SK-N-SH (cell line): ENCODE measurements around the gene PTPRS. TPM values are rescaled to one million over a fixed set of nuclear protein-coding genes. Genes with fewer than 3 reads are reported as not detected.

Experiments
- CTCF ChIA-PET: fragments of 300-600, 350-600 bp; formaldehyde crosslinking; extraction: SDS; loops from one replicate; lab custom pipeline; 2021; lab: Yijun Ruan, JAX
- POLR2A ChIA-PET: fragments of 350-600 bp; sonication (Branson Sonifier 250); formaldehyde crosslinking; extraction: SDS; loops from one replicate; lab custom pipeline; 2020; ENCODE audit warnings: antibody characterized with exemption, inconsistent platforms; lab: Yijun Ruan, JAX
- DNase-seq: peaks from one replicate; pipeline ENCODE4 v3.0.0; 2012
- H2AFZ ChIP-seq: fragments of 200-600 bp; sonication (generic); 2 replicates; pipeline ENCODE4 v1.8.1; 2016; ENCODE audit warnings: antibody characterized with exemption, mild to moderate bottlenecking, low read depth
- H3F3A ChIP-seq: fragments of 200-600 bp; sonication (generic); replicated peaks from 2 replicates; pipeline ENCODE3; 2016; ENCODE audit warnings: antibody characterized with exemption, mild to moderate bottlenecking; ENCODE audit not compliant: insufficient read depth
- H3K27ac ChIP-seq, 2 experiments: fragments of 200-500 bp in 1 of 2; fragments of 200-600 bp in 1 of 2; sonication (Bioruptor generic) in 1 of 2; sonication (generic), shearing (Covaris generic) in 1 of 2; 2 replicates each; pipeline versions ENCODE4 v1.5.1 to v1.6.1; 2014 to 2016; ENCODE audit warnings: low read depth in 2 of 2, inconsistent platforms in 1 of 2, low read length in 1 of 2, mild to moderate bottlenecking in 1 of 2, mixed read lengths in 1 of 2
- H3K27me3 ChIP-seq: fragments of 200-600 bp; sonication (generic), shearing (Covaris generic); 2 replicates; pipeline ENCODE4 v1.6.1; 2016; ENCODE audit warnings: mixed run types; ENCODE audit not compliant: insufficient read depth
- H3K36me3 ChIP-seq, 2 experiments: fragments of 200-500 bp in 1 of 2; fragments of 200-600 bp in 1 of 2; sonication (Bioruptor generic) in 1 of 2; sonication (generic) in 1 of 2; replicated peaks in 1 of 2; 2 replicates each; pipeline versions ENCODE3 to v1.5.1; 2014 to 2016; ENCODE audit warnings: low read length in 1 of 2, mild to moderate bottlenecking in 1 of 2; ENCODE audit not compliant: insufficient read depth in 2 of 2, control insufficient read depth in 1 of 2
- H3K4me1 ChIP-seq, 2 experiments: fragments of 200-500 bp in 1 of 2; fragments of 200-600 bp in 1 of 2; sonication (Bioruptor generic) in 1 of 2; sonication (generic), shearing (Covaris generic) in 1 of 2; 2 replicates each; pipeline versions ENCODE4 v1.5.1 to v1.6.1; 2014 to 2016; ENCODE audit warnings: low read depth in 1 of 2, low read length in 1 of 2, mixed run types in 1 of 2; ENCODE audit not compliant: insufficient read depth in 2 of 2, control insufficient read depth in 1 of 2
- H3K4me2 ChIP-seq: fragments of 200-600 bp; sonication (generic), shearing (Covaris generic); 2 replicates; pipeline ENCODE4 v1.6.1; 2017; ENCODE audit warnings: mixed run types
- H3K4me3 ChIP-seq, 2 experiments: fragments of 200-500 bp in 1 of 2; fragments of 200-600 bp in 1 of 2; sonication (Bioruptor generic) in 1 of 2; sonication (generic), shearing (Covaris generic) in 1 of 2; 2 replicates each; pipeline versions ENCODE4 v1.5.1 to v1.8.1; 2014 to 2016; ENCODE audit warnings: low read depth in 2 of 2, inconsistent platforms in 1 of 2, low read length in 1 of 2, mild to moderate bottlenecking in 1 of 2, mixed read lengths in 1 of 2, moderate library complexity in 1 of 2
- H3K79me2 ChIP-seq: fragments of 200-600 bp; sonication (generic); 2 replicates; pipeline ENCODE4 v1.8.1; 2017; ENCODE audit warnings: mild to moderate bottlenecking; ENCODE audit not compliant: insufficient read depth
- H3K9ac ChIP-seq: fragments of 200-600 bp; sonication (generic); 2 replicates; pipeline ENCODE4 v1.6.1; 2017; ENCODE audit warnings: mixed run types
- H3K9me2 ChIP-seq: fragments of 200-600 bp; sonication (generic); 2 replicates; pipeline ENCODE4 v1.6.1; 2017; ENCODE audit warnings: mixed run types
- H3K9me3 ChIP-seq: fragments of 200-600 bp; sonication (generic); 2 replicates; pipeline ENCODE4 v1.6.1; 2017; ENCODE audit warnings: mixed run types, mild to moderate bottlenecking, moderate library complexity
- H4K20me1 ChIP-seq: fragments of 200-600 bp; sonication (generic); 2 replicates; pipeline ENCODE4 v1.6.1; 2017; ENCODE audit warnings: mild to moderate bottlenecking, mixed run types; ENCODE audit not compliant: insufficient read depth
- EP300 ChIP-seq, 2 experiments: IDR thresholded peaks; 2 replicates each; pipeline versions ENCODE4 v1.4.0 to v1.6.1; 2012; ENCODE audit warnings: borderline replicate concordance in 1 of 2, low read depth in 1 of 2, low read length in 1 of 2
- EZH2phosphoT487 ChIP-seq: fragments of 200-600 bp; sonication (generic); IDR thresholded peaks from 2 replicates; pipeline ENCODE4 v1.6.1; 2017; ENCODE audit warnings: low read depth, mixed run types, mild to moderate bottlenecking, antibody characterized with exemption, moderate library complexity, borderline replicate concordance
- GATA2 ChIP-seq: sonication (generic); formaldehyde crosslinking; IDR thresholded peaks from 2 replicates; pipeline ENCODE4 v1.5.0; 2020; ENCODE audit warnings: mild to moderate bottlenecking, missing genetic modification reagents
- MEF2A ChIP-seq: IDR thresholded peaks from 2 replicates; pipeline ENCODE4 v1.4.0; 2012; ENCODE audit warnings: low read depth, borderline replicate concordance
- NFIC ChIP-seq: IDR thresholded peaks from 2 replicates; pipeline ENCODE4 v1.4.0; 2012; ENCODE audit warnings: borderline replicate concordance
- NRF1 ChIP-seq: IDR thresholded peaks from 2 replicates; pipeline ENCODE4 v1.6.1; 2012; ENCODE audit warnings: low read depth, mild to moderate bottlenecking, low read length
- POLR2AphosphoS5 ChIP-seq: IDR thresholded peaks from 2 replicates; pipeline ENCODE4 v1.6.1; 2012; ENCODE audit warnings: low read depth, low read length
- RAD21 ChIP-seq: IDR thresholded peaks from 2 replicates; pipeline ENCODE4 v1.6.1; 2012; ENCODE audit warnings: mild to moderate bottlenecking, low read length
- RCOR1 ChIP-seq: fragments of 150-350 bp; IDR thresholded peaks from 2 replicates; pipeline ENCODE4 v1.6.1; 2017; ENCODE audit warnings: antibody characterized with exemption, low read length
- RFX5 ChIP-seq: IDR thresholded peaks from 2 replicates; pipeline ENCODE4 v1.6.1; 2012; ENCODE audit warnings: mild to moderate bottlenecking, improper control_type of control experiment, low read length
- RXRA ChIP-seq: IDR thresholded peaks from 2 replicates; pipeline ENCODE4 v1.4.0; 2012; ENCODE audit warnings: low read depth, mild to moderate bottlenecking, borderline replicate concordance
- SMC3 ChIP-seq: IDR thresholded peaks from 2 replicates; pipeline ENCODE4 v1.6.1; 2012; ENCODE audit warnings: low read depth, low read length, improper control_type of control experiment
- TEAD4 ChIP-seq: IDR thresholded peaks from 2 replicates; pipeline ENCODE4 v1.4.0; 2012; ENCODE audit warnings: mild to moderate bottlenecking, borderline replicate concordance; ENCODE audit not compliant: insufficient read depth
- WGBS: methylation state at CpG from one replicate; pipeline ENCODE4 v1.1.6; 2017; ENCODE audit warnings: low lambda C conversion rate; 5-methylcytosine and 5-hydroxymethylcytosine counted together
- polyA plus RNA-seq, 3 experiments: library from polyadenylated mRNA; depleted of rRNA; stranded (reverse); fragments of >200 nt; gene quantifications; 2 replicates each; pipeline ENCODE4 v1.2.3, GENCODE V29; 2012
- TF ChIP-seq, protein P1 (sequence below): IDR thresholded peaks from 2 replicates; pipeline ENCODE4 v1.4.0; 2012; ENCODE audit warnings: low read depth, borderline replicate concordance
- TF ChIP-seq, protein P2 (sequence below): IDR thresholded peaks from 2 replicates; pipeline ENCODE4 v1.4.0; 2012; ENCODE audit warnings: low read depth, borderline replicate concordance

Gene PTPRS
- polyA plus RNA-seq, 1 of the 3 experiments (the other 2 are of a cell fraction): 91.0 TPM

DNA sequence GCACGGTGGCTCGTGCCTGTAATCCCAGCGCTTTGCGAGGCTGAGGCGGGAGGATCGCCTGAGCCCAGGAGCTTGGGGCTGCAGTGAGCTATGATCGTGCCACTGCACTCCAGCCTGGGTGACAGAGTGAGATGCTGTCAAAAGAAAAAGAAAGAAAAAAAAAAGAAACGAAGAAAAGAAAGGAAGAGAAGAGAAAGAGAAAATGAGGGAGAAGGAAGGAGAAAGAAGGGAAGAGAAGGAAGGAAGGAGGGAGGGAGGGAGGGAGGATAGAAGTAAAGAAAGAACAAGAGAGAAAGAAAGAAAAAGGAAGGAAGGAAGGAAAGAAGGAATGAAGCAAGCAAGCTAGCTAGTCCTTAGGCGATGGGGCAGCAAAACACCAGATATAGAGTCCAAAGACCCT is 14.1 kb downstream of the PTPRS start:
- Histone ChIP-seq H3F3A (peaks cover 4% of the 10 kb centered on the region), H3K4me2 (no peak overlapping the region), H3K79me2 (no peaks in the 10 kb centered on the region), H3K9me2 (no peaks in the 10 kb centered on the region), H3K27ac (no peak overlapping the region), H2AFZ (no peak overlapping the region), H3K27me3 (no peaks in the 10 kb centered on the region), H3K4me3 (no peak overlapping the region), H3K4me1 (no peaks in the 10 kb centered on the region), H3K36me3 (no peaks in the 10 kb centered on the region), H3K9ac (no peak overlapping the region), H4K20me1 (peaks cover 19% of the 10 kb centered on the region), H3K9me3 (no peaks in the 10 kb centered on the region)
- POLR2A ChIA-PET: interaction anchor here (1.1 kb wide), 1 partner anchor 34 kb away, joined by 3 read pairs; no protein-coding TSS in a partner anchor
- CTCF ChIA-PET: interaction anchor here (0.6 to 1.6 kb wide), 2 partner anchors 9 to 364 kb away, joined by 4 to 5 read pairs; no protein-coding TSS in a partner anchor
- 91% methylated on average over 9 of the region's 9 CpGs for WGBS
- DNase-seq: no peak
- TF ChIP-seq GATA2 (CRISPR knock-in tag) (no peak), EZH2phosphoT487 (no peak)

DNA sequence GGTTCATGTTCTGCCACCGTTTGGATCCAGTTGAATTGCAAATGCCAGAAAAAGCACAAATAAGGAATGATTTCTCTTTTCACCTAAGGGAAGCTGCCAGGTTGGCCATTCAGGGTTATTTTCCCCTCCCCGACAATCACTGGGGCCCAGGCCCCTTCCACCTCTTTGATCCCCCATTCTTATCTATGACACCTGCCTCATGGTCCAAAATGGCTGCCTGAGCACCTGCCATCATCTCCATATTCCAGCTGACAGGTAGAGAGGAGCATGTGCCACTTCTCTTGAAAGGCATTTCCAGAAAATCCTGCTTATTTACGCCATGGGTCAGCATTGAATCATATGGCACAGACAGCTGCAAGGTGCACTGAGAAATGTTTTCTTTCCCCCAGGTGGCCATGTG is 15.7 kb downstream of the PTPRS start:
- Histone ChIP-seq H3K27me3 (no peaks in the 10 kb centered on the region), H3K27ac (no peak overlapping the region), H3K79me2 (no peaks in the 10 kb centered on the region), H2AFZ (no peak overlapping the region), H4K20me1 (peaks cover 21% of the 10 kb centered on the region), H3K9me2 (no peaks in the 10 kb centered on the region), H3K9me3 (no peaks in the 10 kb centered on the region), H3K9ac (no peak overlapping the region), H3F3A (peaks cover 4% of the 10 kb centered on the region), H3K4me3 (no peak overlapping the region), H3K4me1 (no peaks in the 10 kb centered on the region; a peak in 1 of 4 replicates), H3K36me3 (no peaks in the 10 kb centered on the region), H3K4me2 (no peak overlapping the region)
- ChIA-PET POLR2A (no interaction called here), CTCF (no interaction called here)
- TF ChIP-seq POLR2AphosphoS5: no peak
- TF ChIP-seq RAD21: no peak
- no peak for TF ChIP-seq NFIC
- no peak for TF ChIP-seq EP300 (IDR thresholded peaks at IDR 0.05; ENCODE audit: borderline replicate concordance in 1 of 2, low read depth in 1 of 2, low read length in 1 of 2)
- no peak for TF ChIP-seq MEF2A
- TF ChIP-seq SMC3: no peak
- TF ChIP-seq RCOR1: no peak
- no peak for DNase-seq
- 94% methylated on average over 2 of the region's 3 CpGs for WGBS

DNA sequence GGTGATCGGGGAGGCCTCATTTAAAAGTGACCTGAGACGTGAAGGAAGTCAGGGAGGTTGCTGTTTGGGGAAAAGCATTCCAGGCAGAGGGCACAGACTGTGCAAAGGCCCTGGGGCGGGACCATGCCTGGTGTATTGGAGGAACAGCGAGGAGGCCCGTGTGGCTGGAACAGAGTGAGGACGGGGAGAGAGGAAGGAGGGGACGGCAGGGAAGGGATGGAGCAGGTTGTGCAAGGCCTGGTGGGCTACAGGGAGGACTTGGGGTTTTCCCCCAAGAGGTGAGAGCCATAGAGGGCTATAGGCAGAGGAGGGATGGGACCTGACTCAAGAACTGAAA is 17.2 kb downstream of the PTPRS start:
- TF ChIP-seq EP300 (IDR thresholded peaks at IDR 0.05; ENCODE audit: borderline replicate concordance in 1 of 2, low read depth in 1 of 2, low read length in 1 of 2) (no peak), MEF2A (no peak), NRF1 (no peak), RXRA (no peak), RFX5 (no peak), TEAD4 (no peak), EZH2phosphoT487 (no peak)
- TF ChIP-seq, protein P1, sequence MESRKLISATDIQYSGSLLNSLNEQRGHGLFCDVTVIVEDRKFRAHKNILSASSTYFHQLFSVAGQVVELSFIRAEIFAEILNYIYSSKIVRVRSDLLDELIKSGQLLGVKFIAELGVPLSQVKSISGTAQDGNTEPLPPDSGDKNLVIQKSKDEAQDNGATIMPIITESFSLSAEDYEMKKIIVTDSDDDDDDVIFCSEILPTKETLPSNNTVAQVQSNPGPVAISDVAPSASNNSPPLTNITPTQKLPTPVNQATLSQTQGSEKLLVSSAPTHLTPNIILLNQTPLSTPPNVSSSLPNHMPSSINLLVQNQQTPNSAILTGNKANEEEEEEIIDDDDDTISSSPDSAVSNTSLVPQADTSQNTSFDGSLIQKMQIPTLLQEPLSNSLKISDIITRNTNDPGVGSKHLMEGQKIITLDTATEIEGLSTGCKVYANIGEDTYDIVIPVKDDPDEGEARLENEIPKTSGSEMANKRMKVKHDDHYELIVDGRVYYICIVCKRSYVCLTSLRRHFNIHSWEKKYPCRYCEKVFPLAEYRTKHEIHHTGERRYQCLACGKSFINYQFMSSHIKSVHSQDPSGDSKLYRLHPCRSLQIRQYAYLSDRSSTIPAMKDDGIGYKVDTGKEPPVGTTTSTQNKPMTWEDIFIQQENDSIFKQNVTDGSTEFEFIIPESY: no peak
- TF ChIP-seq, protein P2, sequence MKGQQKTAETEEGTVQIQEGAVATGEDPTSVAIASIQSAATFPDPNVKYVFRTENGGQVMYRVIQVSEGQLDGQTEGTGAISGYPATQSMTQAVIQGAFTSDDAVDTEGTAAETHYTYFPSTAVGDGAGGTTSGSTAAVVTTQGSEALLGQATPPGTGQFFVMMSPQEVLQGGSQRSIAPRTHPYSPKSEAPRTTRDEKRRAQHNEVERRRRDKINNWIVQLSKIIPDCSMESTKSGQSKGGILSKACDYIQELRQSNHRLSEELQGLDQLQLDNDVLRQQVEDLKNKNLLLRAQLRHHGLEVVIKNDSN: no peak
- Histone ChIP-seq H3K4me1 (no peaks in the 10 kb centered on the region; a peak in 1 of 4 replicates), H3K4me2 (no peak overlapping the region), H3K9ac (no peak overlapping the region), H4K20me1 (peaks cover 21% of the 10 kb centered on the region), H3K4me3 (no peak overlapping the region), H3K9me3 (no peaks in the 10 kb centered on the region), H2AFZ (no peak overlapping the region), H3K9me2 (no peaks in the 10 kb centered on the region), H3F3A (peaks cover 4% of the 10 kb centered on the region), H3K36me3 (no peaks in the 10 kb centered on the region), H3K79me2 (no peaks in the 10 kb centered on the region), H3K27ac (no peak overlapping the region), H3K27me3 (no peaks in the 10 kb centered on the region)
- WGBS: 92% methylated on average over 7 of the region's 7 CpGs
- DNase-seq: no peak
- CTCF ChIA-PET: interaction anchor here (1.3 kb wide), 1 partner anchor 17 kb away, joined by 4 read pairs; the partner anchor contains the start of gene PTPRS
- POLR2A ChIA-PET: interaction anchor here (0.7 kb wide), 1 partner anchor 87 kb away, joined by 6 read pairs; no protein-coding TSS in a partner anchor
